Neural progenitor cell (in vitro differentiated cells): ENCODE measurements around the gene LCE2C. TPM values are rescaled to one million over a fixed set of nuclear protein-coding genes. Genes with fewer than 3 reads are reported as not detected.

Source experiments
- DNase-seq: peaks from one replicate; pipeline ENCODE4 v3.0.0-alpha.2; 2016; ENCODE audit warnings: low spot score
- H2AFZ ChIP-seq: fragments of 200-600 bp; sonication (generic); replicated peaks from 2 replicates; pipeline ENCODE4 v1.6.1; 2016; ENCODE audit warnings: antibody characterized with exemption
- H3F3A ChIP-seq: fragments of 200-600 bp; sonication (generic); 2 replicates; pipeline ENCODE4 v1.6.1; 2016; ENCODE audit warnings: antibody characterized with exemption, low read depth
- H3K27ac ChIP-seq: fragments of 200-600 bp; sonication (generic); 2 replicates; pipeline ENCODE4 v1.5.1; 2016; ENCODE audit warnings: mild to moderate bottlenecking
- H3K27me3 ChIP-seq: fragments of 200-600 bp; sonication (generic); 2 replicates; pipeline ENCODE4 v1.6.1; 2016; ENCODE audit warnings: mild to moderate bottlenecking, moderate library complexity
- H3K36me3 ChIP-seq: fragments of 200-600 bp; sonication (generic); 2 replicates; pipeline ENCODE4 v1.5.1; 2016
- H3K4me1 ChIP-seq: fragments of 200-600 bp; sonication (generic); 2 replicates; pipeline ENCODE4 v1.6.1; 2016; ENCODE audit warnings: mixed run types
- H3K4me2 ChIP-seq: fragments of 200-600 bp; sonication (generic); 2 replicates; pipeline ENCODE4 v1.6.1; 2016
- H3K4me3 ChIP-seq: fragments of 200-600 bp; sonication (generic); 2 replicates; pipeline ENCODE4 v1.5.1; 2016
- H3K79me2 ChIP-seq: fragments of 200-600 bp; sonication (generic); 2 replicates; pipeline ENCODE4 v1.6.1; 2016; ENCODE audit warnings: low read depth
- H3K9ac ChIP-seq: fragments of 200-600 bp; sonication (generic); 2 replicates; pipeline ENCODE4 v1.6.1; 2016
- H3K9me3 ChIP-seq: fragments of 200-600 bp; sonication (generic); 2 replicates; pipeline ENCODE4 v1.5.1; 2016; ENCODE audit warnings: low read depth
- H4K20me1 ChIP-seq: fragments of 200-600 bp; sonication (generic); 2 replicates; pipeline ENCODE4 v1.6.1; 2016; ENCODE audit warnings: low read depth
- H3K27ac Mint-ChIP-seq: 3 replicates; pipeline ENCODE4 v1.8.0; 2021; ENCODE audit warnings: mixed read lengths
- H3K27me3 Mint-ChIP-seq: 2 replicates; pipeline ENCODE4 v1.8.0; 2022; ENCODE audit warnings: low read depth, mild to moderate bottlenecking, inconsistent platforms, moderate library complexity, mixed read lengths; ENCODE audit not compliant: insufficient read depth
- H3K36me3 Mint-ChIP-seq: 3 replicates; pipeline ENCODE4 v1.8.0; 2021; ENCODE audit warnings: mixed read lengths
- H3K4me1 Mint-ChIP-seq: 3 replicates; pipeline ENCODE4 v1.8.0; 2021; ENCODE audit warnings: mixed read lengths
- H3K4me3 Mint-ChIP-seq: 3 replicates; pipeline ENCODE4 v1.8.0; 2021; ENCODE audit warnings: mild to moderate bottlenecking, moderate library complexity, mixed read lengths
- H3K9me3 Mint-ChIP-seq: 3 replicates; pipeline ENCODE4 v1.8.0; 2020; ENCODE audit warnings: mixed read lengths
- EZH2 ChIP-seq: fragments of 200-600 bp; sonication (generic); IDR thresholded peaks from 2 replicates; pipeline ENCODE4 v1.6.1; 2017; ENCODE audit warnings: antibody characterized with exemption, mild to moderate bottlenecking, moderate library complexity
- EZH2phosphoT487 ChIP-seq: fragments of 200-600 bp; sonication (generic); IDR thresholded peaks from 2 replicates; pipeline ENCODE4 v1.6.1; 2017; ENCODE audit warnings: antibody characterized with exemption
- total RNA-seq: library from RNA; depleted of rRNA; stranded (reverse); fragments of >200 nt; gene quantifications from 2 replicates; pipeline ENCODE4 v1.2.3, GENCODE V29; 2015; ENCODE audit warnings: low replicate concordance
- TF ChIP-seq, protein P1 (sequence below): fragments of 200-600 bp; sonication (generic); IDR thresholded peaks from 2 replicates; pipeline ENCODE4 v1.5.1; 2017; ENCODE audit warnings: antibody characterized with exemption, mild to moderate bottlenecking

The LCE2C gene
- total RNA-seq, 1 donor from 2014 or later, result not detected

DNA sequence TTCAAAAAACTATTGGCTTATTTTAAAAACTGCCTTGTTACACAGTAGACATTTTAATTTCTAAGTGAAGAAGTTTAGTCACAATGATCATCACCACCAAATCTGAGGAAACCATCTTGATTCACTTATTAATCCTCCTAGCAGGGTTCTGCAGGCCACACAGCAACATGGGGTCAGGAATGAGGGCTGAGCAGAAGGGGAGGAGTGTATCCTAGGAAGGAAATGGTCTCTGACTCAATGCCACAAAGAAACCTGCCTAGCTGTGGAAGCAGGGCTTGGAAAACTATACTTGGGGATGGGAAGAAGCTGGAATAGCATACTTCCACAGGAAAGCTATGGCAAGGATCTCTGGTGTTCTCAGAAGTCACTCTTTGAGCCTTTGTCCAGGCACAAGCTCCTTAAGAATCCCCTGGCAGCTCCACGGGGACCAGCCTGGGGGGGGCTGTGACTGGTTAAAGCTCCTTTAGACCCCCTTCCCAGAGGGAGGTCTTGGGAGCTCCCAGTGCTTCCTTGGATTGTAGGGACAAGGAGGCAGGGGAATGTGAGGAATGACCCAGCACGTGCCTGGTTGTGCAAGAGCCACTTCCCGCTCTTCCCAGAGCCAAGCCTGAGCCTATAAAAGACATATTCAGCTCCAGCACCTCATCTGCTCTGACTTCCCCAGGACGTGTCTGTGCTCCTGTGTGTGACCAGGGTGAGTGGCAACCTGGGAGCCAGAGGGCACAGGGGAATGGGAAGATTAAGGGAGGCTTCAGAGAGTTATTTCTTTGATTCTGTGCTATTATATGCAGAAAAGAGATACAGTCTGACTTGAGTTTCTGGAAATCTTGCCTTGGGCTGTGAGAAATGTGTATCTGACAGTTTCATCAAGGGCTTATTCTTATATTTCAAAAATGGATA lies 22.9 kb downstream of the LCE2C start, which contains the start of gene LCE2A:
Gene LCE2A (plus strand): TSS at position 645 of the 900 bp plus-strand sequence. CDS start 557 bp downstream, outside the sequence.
- Histone ChIP-seq H4K20me1 (no peaks in the 10 kb centered on the region), H3K79me2 (no peaks in the 10 kb centered on the region), H3K9me3 (peaks cover 35% of the 10 kb centered on the region), H3K27me3 (no peaks in the 10 kb centered on the region), H3K4me1 (no peaks in the 10 kb centered on the region), H3K36me3 (no peaks in the 10 kb centered on the region), H3K4me3 (no peak within 1 kb of the TSS), H3K4me2 (no peak within 1 kb of the TSS), H3K9ac (no peak within 1 kb of the TSS), H3F3A (no peaks in the 10 kb centered on the region), H3K27ac (no peak within 1 kb of the TSS), H2AFZ (no peak within 1 kb of the TSS)
- TF ChIP-seq, protein P1, sequence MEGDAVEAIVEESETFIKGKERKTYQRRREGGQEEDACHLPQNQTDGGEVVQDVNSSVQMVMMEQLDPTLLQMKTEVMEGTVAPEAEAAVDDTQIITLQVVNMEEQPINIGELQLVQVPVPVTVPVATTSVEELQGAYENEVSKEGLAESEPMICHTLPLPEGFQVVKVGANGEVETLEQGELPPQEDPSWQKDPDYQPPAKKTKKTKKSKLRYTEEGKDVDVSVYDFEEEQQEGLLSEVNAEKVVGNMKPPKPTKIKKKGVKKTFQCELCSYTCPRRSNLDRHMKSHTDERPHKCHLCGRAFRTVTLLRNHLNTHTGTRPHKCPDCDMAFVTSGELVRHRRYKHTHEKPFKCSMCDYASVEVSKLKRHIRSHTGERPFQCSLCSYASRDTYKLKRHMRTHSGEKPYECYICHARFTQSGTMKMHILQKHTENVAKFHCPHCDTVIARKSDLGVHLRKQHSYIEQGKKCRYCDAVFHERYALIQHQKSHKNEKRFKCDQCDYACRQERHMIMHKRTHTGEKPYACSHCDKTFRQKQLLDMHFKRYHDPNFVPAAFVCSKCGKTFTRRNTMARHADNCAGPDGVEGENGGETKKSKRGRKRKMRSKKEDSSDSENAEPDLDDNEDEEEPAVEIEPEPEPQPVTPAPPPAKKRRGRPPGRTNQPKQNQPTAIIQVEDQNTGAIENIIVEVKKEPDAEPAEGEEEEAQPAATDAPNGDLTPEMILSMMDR, result no peak
- TF ChIP-seq EZH2phosphoT487, result no peak
- TF ChIP-seq EZH2, result no peak
- H3K4me1 Mint-ChIP-seq, result no peaks in the 10 kb centered on the region
- H3K27me3 Mint-ChIP-seq, result peaks cover 2% of the 10 kb centered on the region
- H3K9me3 Mint-ChIP-seq, result peaks cover 34% of the 10 kb centered on the region
- no peak within 1 kb of the TSS for H3K27ac Mint-ChIP-seq
- DNase-seq, result no peak
- no peaks in the 10 kb centered on the region for H3K36me3 Mint-ChIP-seq
- H3K4me3 Mint-ChIP-seq, result no peak within 1 kb of the TSS

DNA sequence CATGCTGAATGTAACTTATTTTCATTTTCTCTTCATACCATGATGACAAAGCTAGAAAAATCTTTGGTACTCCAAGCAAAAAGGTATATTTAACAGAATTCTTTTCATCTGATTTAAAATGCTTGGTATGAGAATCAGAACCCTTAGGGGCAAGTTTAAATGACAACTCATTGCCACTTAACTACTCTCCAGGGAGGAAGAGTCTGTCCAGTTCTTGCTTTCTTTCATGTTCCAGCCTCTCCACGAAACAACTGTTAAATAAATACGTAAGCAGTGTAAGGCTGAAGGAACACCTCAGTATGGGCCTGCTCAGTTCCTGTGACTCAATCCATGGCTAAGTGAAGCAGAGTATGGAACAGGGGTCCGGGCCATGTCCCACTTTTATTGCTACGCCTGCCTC lies 24.7 kb downstream of the LCE2C start:
- H3K4me3 Mint-ChIP-seq, result no peak overlapping the region
- peaks cover 28% of the 10 kb centered on the region for H3K9me3 Mint-ChIP-seq
- no peaks in the 10 kb centered on the region for H3K27me3 ChIP-seq
- H3K4me2 ChIP-seq, result no peak overlapping the region
- H2AFZ ChIP-seq, result no peak overlapping the region
- H3K9ac ChIP-seq, result no peak overlapping the region
- no peaks in the 10 kb centered on the region for H4K20me1 ChIP-seq
- no peak overlapping the region for H3K4me3 ChIP-seq
- H3K36me3 ChIP-seq, result no peaks in the 10 kb centered on the region
- no peaks in the 10 kb centered on the region for H3K79me2 ChIP-seq
- no peak for DNase-seq
- H3K27ac ChIP-seq, result no peak overlapping the region
- no peaks in the 10 kb centered on the region for H3K36me3 Mint-ChIP-seq
- H3K9me3 ChIP-seq, result peaks cover 48% of the 10 kb centered on the region
- no peak overlapping the region for H3K27ac Mint-ChIP-seq
- TF ChIP-seq EZH2phosphoT487 (no peak), EZH2 (no peak)
- TF ChIP-seq, protein P1, result no peak
- H3K27me3 Mint-ChIP-seq, result peaks cover 2% of the 10 kb centered on the region
- H3K4me1 ChIP-seq, result no peaks in the 10 kb centered on the region
- no peaks in the 10 kb centered on the region for H3F3A ChIP-seq
- H3K4me1 Mint-ChIP-seq, result no peaks in the 10 kb centered on the region

DNA sequence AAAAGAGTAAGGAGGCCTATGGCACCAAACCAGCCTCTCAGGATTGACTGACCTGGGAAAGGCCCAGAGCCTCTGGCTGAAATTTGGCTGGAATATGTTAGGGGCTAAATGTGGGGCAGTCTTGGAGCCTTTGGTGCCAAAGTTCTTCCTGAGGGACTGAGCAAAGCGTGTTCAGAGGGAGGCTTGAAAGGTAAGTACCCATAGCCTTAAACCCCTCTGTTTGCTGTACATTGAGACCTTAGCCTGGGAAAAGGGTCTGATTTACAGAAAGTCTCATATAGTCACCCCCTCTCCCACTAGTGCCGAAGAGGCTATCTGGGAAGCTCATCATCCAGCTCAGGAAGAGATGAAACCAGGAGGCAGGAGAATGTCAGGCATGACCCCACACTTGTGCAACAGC lies 32.8 kb downstream of the LCE2C start, which contains the start of gene LCE4A:
Gene LCE4A (plus strand): TSS at position 301 of the 400 bp plus-strand sequence. CDS start 916 bp downstream, outside the sequence.
- no peaks in the 10 kb centered on the region for H3F3A ChIP-seq
- peaks cover 26% of the 10 kb centered on the region for H3K9me3 Mint-ChIP-seq
- peaks cover 27% of the 10 kb centered on the region for H3K9me3 ChIP-seq

More for the DNA sequence above, 32.8 kb downstream of the LCE2C start, which contains the start of gene LCE4A:
- no peak for TF ChIP-seq EZH2phosphoT487
- TF ChIP-seq EZH2, result no peak
- TF ChIP-seq, protein P1, result no peak
- Histone ChIP-seq H3K4me1 (no peaks in the 10 kb centered on the region), H3K27ac (no peak within 1 kb of the TSS), H2AFZ (no peak within 1 kb of the TSS), H3K4me3 (no peak within 1 kb of the TSS), H4K20me1 (no peaks in the 10 kb centered on the region), H3K27me3 (no peaks in the 10 kb centered on the region), H3K9ac (no peak within 1 kb of the TSS), H3K79me2 (no peaks in the 10 kb centered on the region), H3K4me2 (no peak within 1 kb of the TSS), H3K36me3 (no peaks in the 10 kb centered on the region)
- Mint-ChIP-seq H3K4me3 (no peak within 1 kb of the TSS), H3K36me3 (no peaks in the 10 kb centered on the region), H3K27me3 (peaks cover 3% of the 10 kb centered on the region), H3K27ac (no peak within 1 kb of the TSS), H3K4me1 (no peaks in the 10 kb centered on the region)
- DNase-seq, result no peak
